ENCODE results near the gene CREBBP. TPM values are rescaled to one million over a fixed set of nuclear protein-coding genes. Genes with fewer than 3 reads are reported as not detected.
A peak's percentile ranks its signal among the peaks of the same experiment; 100 is the strongest.

Gene CREBBP
- total RNA-seq, 6 donors from 2014 or later: 54.1 to 175 (median 99.2) TPM

DNA sequence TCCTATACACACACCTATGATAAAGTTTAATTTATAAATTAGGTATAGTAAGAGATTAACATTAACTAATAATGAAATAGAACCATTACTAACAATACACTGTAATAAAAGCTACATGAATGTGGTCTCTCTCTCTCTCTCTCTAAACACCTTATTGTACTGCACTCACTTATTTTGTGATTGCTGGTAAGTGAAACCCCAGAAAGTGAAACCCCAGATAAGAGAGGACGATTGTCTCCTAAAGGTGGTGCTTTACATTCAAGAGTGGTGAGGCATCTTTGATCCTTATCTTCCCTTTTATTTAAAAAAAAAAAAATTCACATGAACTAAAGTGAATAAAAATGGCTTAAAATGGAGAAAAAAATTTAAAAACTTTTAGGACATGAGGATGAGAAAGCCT is 83.0 kb downstream of the CREBBP start:
- Histone ChIP-seq H3K27me3 (no peaks in the 10 kb centered on the region), H3K36me3 (peaks cover under 1 to 8% (median 7%) of the 10 kb centered on the region in 4 donors), H3K9me3 (no peaks in the 10 kb centered on the region), H3K4me1 (peaks cover 16 to 49% (median 28%) of the 10 kb centered on the region in 4 donors), H3K4me3 (no peak overlapping the region), H3K27ac (no peak overlapping the region)
- WGBS, 2 donors: 23 to 33% methylated on average over 1 of the region's 1 CpG
- DNase-seq: no peak
- no peak for ATAC-seq (ENCODE audit: low FRiP score in 2 of 2)
- TF ChIP-seq POLR2AphosphoS5 (IDR thresholded peaks at IDR 0.05): no peak
- no peak for TF ChIP-seq POLR2A (IDR thresholded peaks at IDR 0.05)
- TF ChIP-seq, protein P1, sequence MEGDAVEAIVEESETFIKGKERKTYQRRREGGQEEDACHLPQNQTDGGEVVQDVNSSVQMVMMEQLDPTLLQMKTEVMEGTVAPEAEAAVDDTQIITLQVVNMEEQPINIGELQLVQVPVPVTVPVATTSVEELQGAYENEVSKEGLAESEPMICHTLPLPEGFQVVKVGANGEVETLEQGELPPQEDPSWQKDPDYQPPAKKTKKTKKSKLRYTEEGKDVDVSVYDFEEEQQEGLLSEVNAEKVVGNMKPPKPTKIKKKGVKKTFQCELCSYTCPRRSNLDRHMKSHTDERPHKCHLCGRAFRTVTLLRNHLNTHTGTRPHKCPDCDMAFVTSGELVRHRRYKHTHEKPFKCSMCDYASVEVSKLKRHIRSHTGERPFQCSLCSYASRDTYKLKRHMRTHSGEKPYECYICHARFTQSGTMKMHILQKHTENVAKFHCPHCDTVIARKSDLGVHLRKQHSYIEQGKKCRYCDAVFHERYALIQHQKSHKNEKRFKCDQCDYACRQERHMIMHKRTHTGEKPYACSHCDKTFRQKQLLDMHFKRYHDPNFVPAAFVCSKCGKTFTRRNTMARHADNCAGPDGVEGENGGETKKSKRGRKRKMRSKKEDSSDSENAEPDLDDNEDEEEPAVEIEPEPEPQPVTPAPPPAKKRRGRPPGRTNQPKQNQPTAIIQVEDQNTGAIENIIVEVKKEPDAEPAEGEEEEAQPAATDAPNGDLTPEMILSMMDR (IDR thresholded peaks at IDR 0.05): no peak
- TF ChIP-seq EP300 (IDR thresholded peaks at IDR 0.05): no peak

DNA sequence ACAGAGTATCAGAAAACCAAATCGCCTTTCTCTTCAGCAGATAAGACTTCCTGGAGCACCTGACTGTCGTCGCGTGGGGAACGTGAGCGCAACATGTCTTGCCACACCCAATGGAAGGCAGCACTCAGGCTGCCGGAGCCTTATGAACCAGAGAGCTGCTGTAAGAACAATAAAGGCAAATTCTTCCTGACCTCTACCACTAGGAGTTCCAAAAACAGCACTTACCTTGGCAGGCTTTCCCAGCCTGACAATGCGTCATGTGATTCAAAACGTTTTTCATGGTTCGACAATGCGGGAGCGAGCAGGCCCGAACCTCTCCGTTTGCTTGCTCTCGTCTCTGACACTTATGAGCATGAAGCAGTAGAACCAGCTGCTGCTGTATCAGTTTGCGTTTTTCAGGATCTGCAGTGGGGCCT is 87.3 kb downstream of the CREBBP start:
- H3K36me3 ChIP-seq: peaks cover 13 to 44% (median 31%) of the 10 kb centered on the region in 4 donors
- no peaks in the 10 kb centered on the region for H3K27me3 ChIP-seq
- H3K4me3 ChIP-seq: no peak overlapping the region
- TF ChIP-seq, protein P1 (IDR thresholded peaks at IDR 0.05): peak in 1 of 6 experiments; percentile 11
- no peak for TF ChIP-seq EP300 (IDR thresholded peaks at IDR 0.05)
- no peaks in the 10 kb centered on the region for H3K9me3 ChIP-seq
- 59 to 72% methylated on average over 16 of the region's 16 CpGs for WGBS, 2 donors
- ATAC-seq (ENCODE audit: low FRiP score in 2 of 2) (peak; percentile 27 to 53), DNase-seq (no peak)
- peak overlapping the region in 1 of 4 donors; percentile 25 for H3K27ac ChIP-seq
- peaks cover 11 to 38% (median 17%) of the 10 kb centered on the region in 4 donors for H3K4me1 ChIP-seq

DNA sequence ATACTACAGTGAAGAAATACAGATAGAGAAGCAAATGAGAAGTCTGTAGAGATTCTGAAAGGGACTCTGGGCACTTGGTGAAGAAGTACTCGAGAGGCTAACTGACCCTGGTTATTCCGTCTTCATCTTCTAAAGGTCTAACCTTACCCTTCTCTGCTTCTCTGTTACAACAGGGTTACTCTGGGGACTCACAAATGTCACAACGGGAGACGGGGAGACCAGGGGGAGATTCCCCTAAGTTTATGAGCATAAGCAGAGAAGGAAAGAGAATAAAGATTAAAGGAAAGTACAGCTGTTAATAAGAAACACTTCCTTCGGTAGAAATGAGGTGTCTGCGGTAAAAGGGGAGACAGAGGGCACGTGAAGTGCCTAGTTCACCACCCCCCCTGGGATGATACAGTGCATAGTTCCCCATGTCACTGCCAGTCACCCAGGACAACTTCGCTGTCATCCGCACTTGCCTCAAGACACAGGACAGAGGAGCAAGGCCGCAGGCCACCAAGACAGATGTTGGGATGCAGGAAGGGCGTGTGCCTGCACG is 88.0 kb downstream of the CREBBP start:
- H3K36me3 ChIP-seq: peaks cover 13 to 51% (median 31%) of the 10 kb centered on the region in 4 donors
- no peaks in the 10 kb centered on the region for H3K27me3 ChIP-seq
- H3K4me3 ChIP-seq: no peak overlapping the region
- 90% methylated on average over 12 of the region's 12 CpGs for WGBS, 2 donors
- TF ChIP-seq, protein P1 (IDR thresholded peaks at IDR 0.05): no peak
- TF ChIP-seq POLR2AphosphoS5 (IDR thresholded peaks at IDR 0.05): no peak
- TF ChIP-seq EP300 (IDR thresholded peaks at IDR 0.05): no peak
- no peak for TF ChIP-seq POLR2A (IDR thresholded peaks at IDR 0.05)
- DNase-seq (no peak), ATAC-seq (ENCODE audit: low FRiP score in 2 of 2) (peak in 1 of 2 donors; percentile 27)
- H3K4me1 ChIP-seq: peaks cover 5 to 32% (median 13%) of the 10 kb centered on the region in 4 donors
- peak overlapping the region in 1 of 4 donors; percentile 25 for H3K27ac ChIP-seq
- H3K9me3 ChIP-seq: no peaks in the 10 kb centered on the region

DNA sequence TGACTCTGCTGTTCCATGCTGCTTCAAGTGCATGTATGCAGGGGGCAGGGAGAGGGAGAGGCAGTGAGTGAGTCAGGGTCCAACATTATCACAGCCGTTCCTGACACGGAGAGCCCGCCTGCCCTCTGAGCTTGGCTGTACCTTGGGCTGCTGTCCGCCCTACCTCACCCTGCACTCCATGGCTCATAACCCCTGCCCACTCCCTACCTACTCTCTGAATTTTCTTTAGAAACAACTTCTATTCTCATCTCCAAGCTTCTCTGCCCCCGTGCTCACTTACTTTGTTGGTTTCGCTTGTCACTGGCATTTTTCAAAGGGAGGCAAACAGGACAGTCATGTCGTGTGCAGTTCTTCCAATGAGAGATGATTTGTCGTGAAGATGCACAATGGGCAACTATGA is 88.8 kb downstream of the CREBBP start:
- WGBS, 2 donors: 96 to 98% methylated on average over 8 of the region's 8 CpGs
- Histone ChIP-seq H3K9me3 (no peaks in the 10 kb centered on the region), H3K27ac (no peak overlapping the region), H3K4me3 (no peak overlapping the region), H3K4me1 (peaks cover 0 to 25% (median 7%) of the 10 kb centered on the region in 4 donors), H3K27me3 (no peaks in the 10 kb centered on the region), H3K36me3 (peaks cover 13 to 55% (median 31%) of the 10 kb centered on the region in 4 donors)
- no peak for ATAC-seq (ENCODE audit: low FRiP score in 2 of 2)
- TF ChIP-seq POLR2AphosphoS5 (IDR thresholded peaks at IDR 0.05) (no peak), EP300 (IDR thresholded peaks at IDR 0.05) (no peak), POLR2A (IDR thresholded peaks at IDR 0.05) (no peak)
- TF ChIP-seq, protein P1 (IDR thresholded peaks at IDR 0.05): no peak
- no peak for DNase-seq

All from upper lobe of left lung (tissue), 6 donors.